Measurements from ENCODE around the gene OR1F1. TPM values are rescaled to one million over a fixed set of nuclear protein-coding genes. Genes with fewer than 3 reads are reported as not detected.

The OR1F1 gene
- total and polyA plus RNA-seq, 2 experiments from 2014 or later, result 0.38 TPM; not detected in 1

DNA sequence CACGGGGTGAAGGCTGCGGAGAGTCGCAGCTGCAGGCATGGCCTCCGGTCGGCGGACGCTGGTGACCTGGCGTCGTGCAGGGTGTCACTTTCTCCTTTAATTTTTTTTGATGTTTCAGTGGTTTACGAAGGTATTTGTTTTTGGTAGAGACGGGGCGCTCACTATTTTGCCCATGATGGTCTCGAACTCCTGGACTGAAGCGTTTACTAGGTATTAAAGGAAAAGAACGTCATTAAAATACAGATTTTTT lies 36.1 kb upstream of the OR1F1 start:
- Histone ChIP-seq H3K4me2 (peak overlapping the region; percentile 75), H3K36me3 (ENCODE audit: insufficient read depth) (no peaks in the 10 kb centered on the region), H3F3A (replicated peaks; ENCODE audit: low read depth) (peaks cover 41% of the 10 kb centered on the region), H3K4me3 (peak overlapping the region; percentile 68), H3K9me2 (ENCODE audit: insufficient read depth) (no peaks in the 10 kb centered on the region), H3K27ac (ENCODE audit: low read depth) (no peak overlapping the region), H3K79me2 (replicated peaks; ENCODE audit: insufficient read depth) (no peaks in the 10 kb centered on the region), H2AFZ (peak overlapping the region; percentile 84; the same call in 1 of the 2 replicates), H3K27me3 (ENCODE audit: insufficient read depth) (peaks cover 16% of the 10 kb centered on the region), H4K20me1 (replicated peaks; ENCODE audit: insufficient read depth) (no peaks in the 10 kb centered on the region), H3K4me1 (ENCODE audit: insufficient read depth) (peaks cover 5% of the 10 kb centered on the region; the same call in 1 of the 2 replicates)
- ATAC-seq, result no peak
- DNase-seq (ENCODE audit: low spot score), result no peak
- Mint-ChIP-seq H3K9me3 (peaks cover 10% of the 10 kb centered on the region), H3K27ac (no peak overlapping the region), H3K36me3 (ENCODE audit: low read depth) (peaks cover 5% of the 10 kb centered on the region; the same call in 2 of the 3 replicates), H3K27me3 (ENCODE audit: insufficient read depth, low read depth, poor library complexity) (peaks cover 41% of the 10 kb centered on the region), H3K4me1 (peaks cover 7% of the 10 kb centered on the region), H3K4me3 (peak overlapping the region; percentile 83)
- no peak for TF ChIP-seq EZH2phosphoT487 (IDR thresholded peaks at IDR 0.05; ENCODE audit: unreplicated experiment)
- TF ChIP-seq CREB1 (CRISPR knock-in tag; IDR thresholded peaks at IDR 0.05; ENCODE audit: low read depth), result no peak
- TF ChIP-seq, protein P1, sequence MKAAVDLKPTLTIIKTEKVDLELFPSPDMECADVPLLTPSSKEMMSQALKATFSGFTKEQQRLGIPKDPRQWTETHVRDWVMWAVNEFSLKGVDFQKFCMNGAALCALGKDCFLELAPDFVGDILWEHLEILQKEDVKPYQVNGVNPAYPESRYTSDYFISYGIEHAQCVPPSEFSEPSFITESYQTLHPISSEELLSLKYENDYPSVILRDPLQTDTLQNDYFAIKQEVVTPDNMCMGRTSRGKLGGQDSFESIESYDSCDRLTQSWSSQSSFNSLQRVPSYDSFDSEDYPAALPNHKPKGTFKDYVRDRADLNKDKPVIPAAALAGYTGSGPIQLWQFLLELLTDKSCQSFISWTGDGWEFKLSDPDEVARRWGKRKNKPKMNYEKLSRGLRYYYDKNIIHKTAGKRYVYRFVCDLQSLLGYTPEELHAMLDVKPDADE (IDR thresholded peaks at IDR 0.05), result no peak
- TF ChIP-seq NANOG (IDR thresholded peaks at IDR 0.05; ENCODE audit: borderline replicate concordance), result no peak
- TF ChIP-seq ZNF114 (CRISPR knock-in tag; IDR thresholded peaks at IDR 0.05), result no peak
- no peak for TF ChIP-seq ZNF331 (CRISPR knock-in tag; IDR thresholded peaks at IDR 0.05; ENCODE audit: low read depth)
- TF ChIP-seq POLR2AphosphoS5 (IDR thresholded peaks at IDR 0.05; ENCODE audit: low read depth), result no peak
- TF ChIP-seq EZH2 (IDR thresholded peaks at IDR 0.05; ENCODE audit: low read depth, unreplicated experiment), result no peak
- no peak for TF ChIP-seq JUNB (IDR thresholded peaks at IDR 0.05; ENCODE audit: unreplicated experiment)
- TF ChIP-seq, protein P2, sequence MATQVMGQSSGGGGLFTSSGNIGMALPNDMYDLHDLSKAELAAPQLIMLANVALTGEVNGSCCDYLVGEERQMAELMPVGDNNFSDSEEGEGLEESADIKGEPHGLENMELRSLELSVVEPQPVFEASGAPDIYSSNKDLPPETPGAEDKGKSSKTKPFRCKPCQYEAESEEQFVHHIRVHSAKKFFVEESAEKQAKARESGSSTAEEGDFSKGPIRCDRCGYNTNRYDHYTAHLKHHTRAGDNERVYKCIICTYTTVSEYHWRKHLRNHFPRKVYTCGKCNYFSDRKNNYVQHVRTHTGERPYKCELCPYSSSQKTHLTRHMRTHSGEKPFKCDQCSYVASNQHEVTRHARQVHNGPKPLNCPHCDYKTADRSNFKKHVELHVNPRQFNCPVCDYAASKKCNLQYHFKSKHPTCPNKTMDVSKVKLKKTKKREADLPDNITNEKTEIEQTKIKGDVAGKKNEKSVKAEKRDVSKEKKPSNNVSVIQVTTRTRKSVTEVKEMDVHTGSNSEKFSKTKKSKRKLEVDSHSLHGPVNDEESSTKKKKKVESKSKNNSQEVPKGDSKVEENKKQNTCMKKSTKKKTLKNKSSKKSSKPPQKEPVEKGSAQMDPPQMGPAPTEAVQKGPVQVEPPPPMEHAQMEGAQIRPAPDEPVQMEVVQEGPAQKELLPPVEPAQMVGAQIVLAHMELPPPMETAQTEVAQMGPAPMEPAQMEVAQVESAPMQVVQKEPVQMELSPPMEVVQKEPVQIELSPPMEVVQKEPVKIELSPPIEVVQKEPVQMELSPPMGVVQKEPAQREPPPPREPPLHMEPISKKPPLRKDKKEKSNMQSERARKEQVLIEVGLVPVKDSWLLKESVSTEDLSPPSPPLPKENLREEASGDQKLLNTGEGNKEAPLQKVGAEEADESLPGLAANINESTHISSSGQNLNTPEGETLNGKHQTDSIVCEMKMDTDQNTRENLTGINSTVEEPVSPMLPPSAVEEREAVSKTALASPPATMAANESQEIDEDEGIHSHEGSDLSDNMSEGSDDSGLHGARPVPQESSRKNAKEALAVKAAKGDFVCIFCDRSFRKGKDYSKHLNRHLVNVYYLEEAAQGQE (IDR thresholded peaks at IDR 0.05; ENCODE audit: unreplicated experiment), result no peak
- no peak for TF ChIP-seq STAT1 (IDR thresholded peaks at IDR 0.05; ENCODE audit: unreplicated experiment)
- TF ChIP-seq, protein P3, sequence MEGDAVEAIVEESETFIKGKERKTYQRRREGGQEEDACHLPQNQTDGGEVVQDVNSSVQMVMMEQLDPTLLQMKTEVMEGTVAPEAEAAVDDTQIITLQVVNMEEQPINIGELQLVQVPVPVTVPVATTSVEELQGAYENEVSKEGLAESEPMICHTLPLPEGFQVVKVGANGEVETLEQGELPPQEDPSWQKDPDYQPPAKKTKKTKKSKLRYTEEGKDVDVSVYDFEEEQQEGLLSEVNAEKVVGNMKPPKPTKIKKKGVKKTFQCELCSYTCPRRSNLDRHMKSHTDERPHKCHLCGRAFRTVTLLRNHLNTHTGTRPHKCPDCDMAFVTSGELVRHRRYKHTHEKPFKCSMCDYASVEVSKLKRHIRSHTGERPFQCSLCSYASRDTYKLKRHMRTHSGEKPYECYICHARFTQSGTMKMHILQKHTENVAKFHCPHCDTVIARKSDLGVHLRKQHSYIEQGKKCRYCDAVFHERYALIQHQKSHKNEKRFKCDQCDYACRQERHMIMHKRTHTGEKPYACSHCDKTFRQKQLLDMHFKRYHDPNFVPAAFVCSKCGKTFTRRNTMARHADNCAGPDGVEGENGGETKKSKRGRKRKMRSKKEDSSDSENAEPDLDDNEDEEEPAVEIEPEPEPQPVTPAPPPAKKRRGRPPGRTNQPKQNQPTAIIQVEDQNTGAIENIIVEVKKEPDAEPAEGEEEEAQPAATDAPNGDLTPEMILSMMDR (conservative IDR thresholded peaks at IDR 0.05; ENCODE audit: low read depth in 2 of 2), result no peak
- TF ChIP-seq, protein P4, sequence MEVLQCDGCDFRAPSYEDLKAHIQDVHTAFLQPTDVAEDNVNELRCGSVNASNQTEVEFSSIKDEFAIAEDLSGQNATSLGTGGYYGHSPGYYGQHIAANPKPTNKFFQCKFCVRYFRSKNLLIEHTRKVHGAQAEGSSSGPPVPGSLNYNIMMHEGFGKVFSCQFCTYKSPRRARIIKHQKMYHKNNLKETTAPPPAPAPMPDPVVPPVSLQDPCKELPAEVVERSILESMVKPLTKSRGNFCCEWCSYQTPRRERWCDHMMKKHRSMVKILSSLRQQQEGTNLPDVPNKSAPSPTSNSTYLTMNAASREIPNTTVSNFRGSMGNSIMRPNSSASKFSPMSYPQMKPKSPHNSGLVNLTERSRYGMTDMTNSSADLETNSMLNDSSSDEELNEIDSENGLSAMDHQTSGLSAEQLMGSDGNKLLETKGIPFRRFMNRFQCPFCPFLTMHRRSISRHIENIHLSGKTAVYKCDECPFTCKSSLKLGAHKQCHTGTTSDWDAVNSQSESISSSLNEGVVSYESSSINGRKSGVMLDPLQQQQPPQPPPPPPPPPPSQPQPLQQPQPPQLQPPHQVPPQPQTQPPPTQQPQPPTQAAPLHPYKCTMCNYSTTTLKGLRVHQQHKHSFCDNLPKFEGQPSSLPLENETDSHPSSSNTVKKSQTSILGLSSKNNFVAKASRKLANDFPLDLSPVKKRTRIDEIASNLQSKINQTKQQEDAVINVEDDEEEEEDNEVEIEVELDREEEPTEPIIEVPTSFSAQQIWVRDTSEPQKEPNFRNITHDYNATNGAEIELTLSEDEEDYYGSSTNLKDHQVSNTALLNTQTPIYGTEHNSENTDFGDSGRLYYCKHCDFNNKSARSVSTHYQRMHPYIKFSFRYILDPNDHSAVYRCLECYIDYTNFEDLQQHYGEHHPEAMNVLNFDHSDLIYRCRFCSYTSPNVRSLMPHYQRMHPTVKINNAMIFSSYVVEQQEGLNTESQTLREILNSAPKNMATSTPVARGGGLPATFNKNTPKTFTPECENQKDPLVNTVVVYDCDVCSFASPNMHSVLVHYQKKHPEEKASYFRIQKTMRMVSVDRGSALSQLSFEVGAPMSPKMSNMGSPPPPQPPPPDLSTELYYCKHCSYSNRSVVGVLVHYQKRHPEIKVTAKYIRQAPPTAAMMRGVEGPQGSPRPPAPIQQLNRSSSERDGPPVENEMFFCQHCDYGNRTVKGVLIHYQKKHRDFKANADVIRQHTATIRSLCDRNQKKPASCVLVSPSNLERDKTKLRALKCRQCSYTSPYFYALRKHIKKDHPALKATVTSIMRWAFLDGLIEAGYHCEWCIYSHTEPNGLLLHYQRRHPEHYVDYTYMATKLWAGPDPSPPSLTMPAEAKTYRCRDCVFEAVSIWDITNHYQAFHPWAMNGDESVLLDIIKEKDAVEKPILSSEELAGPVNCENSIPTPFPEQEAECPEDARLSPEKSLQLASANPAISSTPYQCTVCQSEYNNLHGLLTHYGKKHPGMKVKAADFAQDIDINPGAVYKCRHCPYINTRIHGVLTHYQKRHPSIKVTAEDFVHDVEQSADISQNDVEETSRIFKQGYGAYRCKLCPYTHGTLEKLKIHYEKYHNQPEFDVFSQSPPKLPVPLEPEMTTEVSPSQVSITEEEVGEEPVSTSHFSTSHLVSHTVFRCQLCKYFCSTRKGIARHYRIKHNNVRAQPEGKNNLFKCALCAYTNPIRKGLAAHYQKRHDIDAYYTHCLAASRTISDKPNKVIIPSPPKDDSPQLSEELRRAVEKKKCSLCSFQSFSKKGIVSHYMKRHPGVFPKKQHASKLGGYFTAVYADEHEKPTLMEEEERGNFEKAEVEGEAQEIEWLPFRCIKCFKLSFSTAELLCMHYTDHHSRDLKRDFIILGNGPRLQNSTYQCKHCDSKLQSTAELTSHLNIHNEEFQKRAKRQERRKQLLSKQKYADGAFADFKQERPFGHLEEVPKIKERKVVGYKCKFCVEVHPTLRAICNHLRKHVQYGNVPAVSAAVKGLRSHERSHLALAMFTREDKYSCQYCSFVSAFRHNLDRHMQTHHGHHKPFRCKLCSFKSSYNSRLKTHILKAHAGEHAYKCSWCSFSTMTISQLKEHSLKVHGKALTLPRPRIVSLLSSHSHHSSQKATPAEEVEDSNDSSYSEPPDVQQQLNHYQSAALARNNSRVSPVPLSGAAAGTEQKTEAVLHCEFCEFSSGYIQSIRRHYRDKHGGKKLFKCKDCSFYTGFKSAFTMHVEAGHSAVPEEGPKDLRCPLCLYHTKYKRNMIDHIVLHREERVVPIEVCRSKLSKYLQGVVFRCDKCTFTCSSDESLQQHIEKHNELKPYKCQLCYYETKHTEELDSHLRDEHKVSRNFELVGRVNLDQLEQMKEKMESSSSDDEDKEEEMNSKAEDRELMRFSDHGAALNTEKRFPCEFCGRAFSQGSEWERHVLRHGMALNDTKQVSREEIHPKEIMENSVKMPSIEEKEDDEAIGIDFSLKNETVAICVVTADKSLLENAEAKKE (CRISPR knock-in tag; IDR thresholded peaks at IDR 0.05), result no peak
